Mammary epithelial cell (primary cell): Measurements from ENCODE around the gene PASK.

Source experiments
- EZH2 ChIP-seq: IDR thresholded peaks from 2 replicates; pipeline ENCODE4 v1.6.1; 2012; ENCODE audit warnings: low read length, inconsistent platforms, borderline replicate concordance
- TF ChIP-seq, protein P1 (sequence below), 2 donors: IDR thresholded peaks in 1 of 2; conservative IDR thresholded peaks in 1 of 2; 2 replicates each; pipeline ENCODE4 v1.5.1; 2011 to 2012; ENCODE audit warnings: inconsistent platforms in 2 of 2, low read length in 2 of 2, mild to moderate bottlenecking in 2 of 2, control low read depth in 1 of 2, low read depth in 1 of 2; ENCODE audit not compliant: insufficient read depth in 1 of 2; ENCODE audit errors: extremely low read depth in 1 of 2

DNA sequence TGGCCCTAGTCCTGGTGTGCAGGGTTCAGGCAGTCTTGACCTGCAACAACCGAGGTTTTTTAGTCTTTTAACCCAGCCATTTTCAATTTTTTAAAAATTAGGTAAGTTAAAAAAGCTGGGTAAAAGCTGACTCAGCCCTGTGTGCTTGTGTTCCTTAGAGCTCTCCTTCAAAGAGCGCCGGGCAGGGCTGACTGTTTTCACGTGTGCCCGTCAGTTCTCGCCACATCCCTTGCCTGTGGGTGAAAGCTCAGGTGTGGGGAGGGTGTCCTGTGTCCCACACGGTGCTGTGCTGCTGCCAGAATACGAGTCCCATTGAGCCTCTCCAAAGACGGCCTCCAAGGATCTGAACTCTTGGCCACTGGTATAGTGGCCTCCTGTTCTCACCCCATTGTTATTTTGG lies 33.9 kb upstream of the PASK start:
- TF ChIP-seq, protein P1, sequence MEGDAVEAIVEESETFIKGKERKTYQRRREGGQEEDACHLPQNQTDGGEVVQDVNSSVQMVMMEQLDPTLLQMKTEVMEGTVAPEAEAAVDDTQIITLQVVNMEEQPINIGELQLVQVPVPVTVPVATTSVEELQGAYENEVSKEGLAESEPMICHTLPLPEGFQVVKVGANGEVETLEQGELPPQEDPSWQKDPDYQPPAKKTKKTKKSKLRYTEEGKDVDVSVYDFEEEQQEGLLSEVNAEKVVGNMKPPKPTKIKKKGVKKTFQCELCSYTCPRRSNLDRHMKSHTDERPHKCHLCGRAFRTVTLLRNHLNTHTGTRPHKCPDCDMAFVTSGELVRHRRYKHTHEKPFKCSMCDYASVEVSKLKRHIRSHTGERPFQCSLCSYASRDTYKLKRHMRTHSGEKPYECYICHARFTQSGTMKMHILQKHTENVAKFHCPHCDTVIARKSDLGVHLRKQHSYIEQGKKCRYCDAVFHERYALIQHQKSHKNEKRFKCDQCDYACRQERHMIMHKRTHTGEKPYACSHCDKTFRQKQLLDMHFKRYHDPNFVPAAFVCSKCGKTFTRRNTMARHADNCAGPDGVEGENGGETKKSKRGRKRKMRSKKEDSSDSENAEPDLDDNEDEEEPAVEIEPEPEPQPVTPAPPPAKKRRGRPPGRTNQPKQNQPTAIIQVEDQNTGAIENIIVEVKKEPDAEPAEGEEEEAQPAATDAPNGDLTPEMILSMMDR (conservative IDR thresholded peaks at IDR 0.05 in 1 of 2, IDR thresholded peaks at IDR 0.05 in 1 of 2; ENCODE audit: extremely low read depth in 1 of 2, insufficient read depth in 1 of 2, low read depth in 1 of 2, low read length in 2 of 2) = no peak
- no peak for TF ChIP-seq EZH2
